BLaER1 treated with 17β-estradiol and CSF1 and Interleukin-3, amounts not matched to agents 10 nM and 100 nM (cell line): ENCODE results near the gene SDHB.

ENCODE experiments used
- H3K27ac ChIP-seq, 11 experiments: shearing (Covaris generic); formaldehyde crosslinking; 2 replicates each; pipeline ENCODE4 v1.8.1; 2022
- H3K27me3 ChIP-seq, 11 experiments: shearing (Covaris generic); formaldehyde crosslinking; 2 replicates each; pipeline ENCODE4 v1.8.1; 2022
- H3K36me3 ChIP-seq, 11 experiments: shearing (Covaris generic); formaldehyde crosslinking; 2 replicates each; pipeline ENCODE4 v1.8.1; 2022
- H3K4me1 ChIP-seq, 10 experiments: shearing (Covaris generic); formaldehyde crosslinking; 2 replicates each; pipeline ENCODE4 v1.8.1; 2022
- H3K4me2 ChIP-seq, 11 experiments: shearing (Covaris generic); formaldehyde crosslinking; 2 replicates each; pipeline ENCODE4 v1.8.1; 2022
- H3K4me3 ChIP-seq, 10 experiments: shearing (Covaris generic); formaldehyde crosslinking; 2 replicates each; pipeline ENCODE4 v1.8.1; 2022
- H3K9ac ChIP-seq, 11 experiments: shearing (Covaris generic); formaldehyde crosslinking; 2 replicates each; pipeline ENCODE4 v1.8.1; 2022
- H3K9me3 ChIP-seq, 11 experiments: shearing (Covaris generic); formaldehyde crosslinking; replicated peaks in 1 of 11; 2 replicates each; pipeline ENCODE4 v1.8.1; 2022
- H4K20me1 ChIP-seq, 11 experiments: shearing (Covaris generic); formaldehyde crosslinking; 2 replicates each; pipeline ENCODE4 v1.8.1; 2022
- Cebpa-rat ChIP-seq, 11 experiments: shearing (Covaris generic); IDR thresholded peaks; 2 replicates each; pipeline ENCODE4 v1.8.1; 2022

The SDHB gene

DNA sequence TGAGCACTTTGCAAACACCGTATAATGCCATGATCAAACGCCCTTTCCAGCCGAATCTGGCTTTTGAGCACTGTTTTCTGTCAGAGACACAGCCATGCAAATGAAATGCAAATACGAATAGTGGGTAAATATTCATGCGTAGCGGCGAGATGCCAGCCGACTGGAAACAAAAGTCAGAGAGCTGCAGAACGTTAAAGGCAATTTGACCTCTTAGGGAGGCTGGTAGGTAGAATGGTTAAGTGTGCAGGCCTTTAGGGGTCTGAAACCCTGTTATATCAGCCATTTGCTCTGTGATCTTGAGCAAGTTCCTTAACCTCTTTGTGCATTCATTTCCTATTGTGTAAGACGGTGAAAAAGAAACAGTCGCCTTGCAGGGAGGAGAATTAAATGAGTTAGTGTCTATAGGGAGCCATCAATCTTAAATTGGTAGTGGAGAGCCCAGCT, 6.5 kb upstream of the SDHB start:
- Histone ChIP-seq H3K9ac (peak overlapping the region in 6 of 11 experiments; percentile 7 to 46 (median 22); a peak in 6 of 22 replicates), H3K9me3 (peaks cover 8 to 16% (median 14%) of the 10 kb centered on the region in 11 experiments), H3K4me1 (peaks cover 0 to 48% (median 28%) of the 10 kb centered on the region in 10 experiments; a peak in 15 of 20 replicates), H3K4me2 (peak overlapping the region in 9 of 11 experiments; percentile 5 to 69 (median 41); a peak in 14 of 22 replicates), H3K36me3 (peaks cover 0 to 5% (median 0%) of the 10 kb centered on the region in 11 experiments; a peak in 2 of 22 replicates), H3K27me3 (no peaks in the 10 kb centered on the region), H3K27ac (peak overlapping the region in 6 of 11 experiments; percentile 4 to 62 (median 30); a peak in 8 of 22 replicates), H4K20me1 (no peaks in the 10 kb centered on the region), H3K4me3 (no peak overlapping the region)
- TF ChIP-seq Cebpa-rat (IDR thresholded peaks at IDR 0.05): no peak

DNA sequence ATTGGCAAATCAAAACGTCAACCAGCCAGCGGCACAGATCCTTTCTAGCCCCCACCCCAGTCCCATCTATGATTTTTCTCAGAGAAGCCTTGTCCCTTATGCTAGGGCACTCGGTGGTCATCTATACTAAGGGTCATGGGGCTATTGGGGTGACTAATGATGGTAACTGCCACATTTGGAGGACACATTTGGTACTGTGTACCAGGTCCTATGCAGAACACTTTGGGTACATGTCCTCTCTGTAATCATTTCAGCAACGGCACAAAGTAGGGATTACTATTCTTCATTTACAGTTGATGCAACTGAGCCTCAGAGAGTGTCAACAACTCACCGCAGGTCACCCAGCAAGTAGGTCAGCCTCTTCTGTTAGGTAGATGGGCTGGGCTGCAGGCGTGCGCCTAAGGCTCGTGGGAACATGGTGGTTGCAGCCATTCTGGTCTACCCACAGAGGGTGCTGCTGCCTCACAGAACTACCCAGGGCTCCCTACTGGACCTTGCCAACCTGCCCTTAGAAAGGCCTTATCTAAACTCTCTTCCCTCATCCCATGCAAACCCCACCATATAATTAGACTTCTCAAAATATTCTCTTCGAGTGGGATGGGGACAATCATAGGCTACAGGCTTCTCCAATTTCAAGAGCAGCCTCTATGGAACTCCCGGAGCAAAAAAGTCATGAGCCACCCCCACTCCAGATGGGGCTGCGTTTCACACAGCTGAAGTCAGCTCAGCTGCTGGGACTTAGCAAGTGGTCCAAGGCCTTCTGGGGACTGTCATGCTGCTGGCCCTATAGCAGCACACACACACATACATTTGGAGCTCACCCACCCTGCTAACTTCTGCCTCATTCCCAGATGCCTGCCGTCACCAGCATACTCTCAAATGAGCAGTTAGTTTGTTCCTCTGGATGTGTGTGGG, 5.8 kb upstream of the SDHB start:
- Histone ChIP-seq H3K4me2 (peak overlapping the region in 8 of 11 experiments; percentile 7 to 69 (median 46); a peak in 14 of 22 replicates), H3K27ac (peak overlapping the region in 6 of 11 experiments; percentile 4 to 62 (median 30); a peak in 9 of 22 replicates)

DNA sequence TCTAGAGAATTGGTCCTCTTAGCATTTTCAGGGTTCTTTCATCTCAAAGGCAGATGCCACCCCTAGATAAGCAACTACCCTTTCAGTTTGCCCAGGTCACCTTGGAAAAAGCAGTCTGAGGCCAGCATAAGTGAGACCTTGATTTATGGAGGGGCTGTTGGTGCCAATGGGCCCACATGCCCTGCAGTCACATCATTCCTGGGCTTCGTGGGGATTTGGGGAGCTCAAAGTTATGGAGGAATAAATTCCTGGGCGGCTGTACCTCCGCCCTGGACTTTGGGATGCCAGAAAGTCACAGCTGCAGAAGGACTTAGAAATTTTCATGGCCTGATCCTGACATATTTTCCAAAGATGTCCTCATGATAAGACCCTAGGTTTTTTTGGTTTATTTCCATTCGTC, 2.7 kb upstream of the SDHB start:
- Histone ChIP-seq H3K36me3 (peaks cover under 1 to 10% (median 3%) of the 10 kb centered on the region in 11 experiments; a peak in 15 of 22 replicates), H3K4me1 (peaks cover 12 to 37% (median 32%) of the 10 kb centered on the region in 10 experiments), H3K4me3 (no peak overlapping the region), H3K9ac (no peak overlapping the region), H4K20me1 (peaks cover 0 to 18% (median 13%) of the 10 kb centered on the region in 11 experiments; a peak in 14 of 22 replicates), H3K27me3 (no peaks in the 10 kb centered on the region), H3K27ac (no peak overlapping the region), H3K4me2 (no peak overlapping the region), H3K9me3 (no peaks in the 10 kb centered on the region)
- TF ChIP-seq Cebpa-rat (IDR thresholded peaks at IDR 0.05): no peak

More for the DNA sequence above, 5.8 kb upstream of the SDHB start:
- Histone ChIP-seq H3K4me3 (no peak overlapping the region), H3K4me1 (peaks cover 0 to 46% (median 27%) of the 10 kb centered on the region in 10 experiments; a peak in 15 of 20 replicates), H3K9ac (peak overlapping the region in 6 of 11 experiments; percentile 7 to 46 (median 22); a peak in 5 of 22 replicates), H3K9me3 (peaks cover under 1 to 9% (median 7%) of the 10 kb centered on the region in 11 experiments; a peak in 20 of 22 replicates), H3K36me3 (no peaks in the 10 kb centered on the region), H3K27me3 (no peaks in the 10 kb centered on the region), H4K20me1 (no peaks in the 10 kb centered on the region)
- TF ChIP-seq Cebpa-rat (IDR thresholded peaks at IDR 0.05): no peak

DNA sequence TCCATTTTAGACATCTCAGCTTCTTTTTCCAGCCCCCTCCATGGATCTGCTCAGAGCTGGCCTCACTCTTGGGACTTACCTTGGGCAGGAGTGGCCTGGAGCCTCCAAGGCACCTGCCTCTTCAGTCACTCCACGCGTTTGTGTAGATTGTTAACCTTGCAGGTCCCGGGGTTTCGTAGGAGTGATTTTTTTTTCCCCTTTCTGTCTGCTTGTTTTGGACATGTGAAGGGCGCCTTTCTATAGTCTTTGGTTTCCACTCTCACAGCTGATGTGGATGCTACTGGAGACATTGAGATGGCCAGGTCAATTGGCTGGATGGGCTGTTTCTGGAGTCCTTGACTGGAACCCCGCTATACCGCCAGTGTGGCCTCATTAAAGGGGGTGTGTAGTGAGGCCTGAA, 2.0 kb upstream of the SDHB start:
- no peak overlapping the region for H3K4me2 ChIP-seq
- no peak for TF ChIP-seq Cebpa-rat (IDR thresholded peaks at IDR 0.05)
- H4K20me1 ChIP-seq: peaks cover 0 to 26% (median 21%) of the 10 kb centered on the region in 11 experiments; a peak in 15 of 22 replicates
- H3K4me3 ChIP-seq: no peak overlapping the region
- no peaks in the 10 kb centered on the region for H3K27me3 ChIP-seq
- H3K9me3 ChIP-seq: no peaks in the 10 kb centered on the region
- peaks cover 12 to 37% (median 26%) of the 10 kb centered on the region in 10 experiments for H3K4me1 ChIP-seq
- H3K36me3 ChIP-seq: peaks cover 7 to 17% (median 10%) of the 10 kb centered on the region in 11 experiments; a peak in 21 of 22 replicates
- H3K27ac ChIP-seq: no peak overlapping the region
- no peak overlapping the region for H3K9ac ChIP-seq

DNA sequence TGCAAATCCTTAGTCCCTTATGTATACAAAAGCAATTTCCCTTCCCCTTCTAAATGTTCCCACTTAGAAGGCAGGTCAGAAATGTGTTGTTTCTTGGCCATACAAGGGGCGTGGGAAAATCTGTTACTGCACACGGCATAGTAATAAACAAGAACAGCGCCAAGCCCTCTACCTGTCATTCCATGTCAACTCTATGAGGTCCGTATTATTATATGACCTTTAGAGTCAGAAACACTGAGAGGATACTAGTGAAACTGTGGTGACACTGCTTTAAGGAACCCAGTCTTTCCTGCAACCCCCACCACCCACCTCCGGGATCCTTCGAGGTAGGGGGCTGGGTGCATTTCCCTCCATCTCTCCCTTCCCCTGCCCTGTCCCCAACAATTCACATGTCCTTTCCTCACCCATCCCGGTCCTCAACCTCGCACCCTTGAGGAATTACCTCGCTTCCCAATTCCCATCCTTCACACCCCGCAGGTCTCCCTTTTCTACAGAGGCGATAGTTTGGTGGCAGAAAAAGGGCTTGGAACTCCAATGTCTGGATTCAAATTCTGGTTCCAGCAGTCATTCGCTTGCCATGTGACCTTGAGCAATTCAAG, 647 bp downstream of the SDHB start:
- Histone ChIP-seq H3K27ac (peak overlapping the region; percentile 59 to 88 (median 82)), H3K9me3 (no peaks in the 10 kb centered on the region), H3K27me3 (no peaks in the 10 kb centered on the region), H4K20me1 (peaks cover 4 to 51% (median 41%) of the 10 kb centered on the region in 11 experiments; a peak in 18 of 22 replicates), H3K9ac (peak overlapping the region; percentile 75 to 89 (median 85)), H3K36me3 (peaks cover 27 to 40% (median 34%) of the 10 kb centered on the region in 11 experiments), H3K4me2 (peak overlapping the region; percentile 79 to 100 (median 93)), H3K4me1 (peaks cover 12 to 26% (median 15%) of the 10 kb centered on the region in 10 experiments), H3K4me3 (peak overlapping the region; percentile 79 to 95 (median 86))
- no peak for TF ChIP-seq Cebpa-rat (IDR thresholded peaks at IDR 0.05)

DNA sequence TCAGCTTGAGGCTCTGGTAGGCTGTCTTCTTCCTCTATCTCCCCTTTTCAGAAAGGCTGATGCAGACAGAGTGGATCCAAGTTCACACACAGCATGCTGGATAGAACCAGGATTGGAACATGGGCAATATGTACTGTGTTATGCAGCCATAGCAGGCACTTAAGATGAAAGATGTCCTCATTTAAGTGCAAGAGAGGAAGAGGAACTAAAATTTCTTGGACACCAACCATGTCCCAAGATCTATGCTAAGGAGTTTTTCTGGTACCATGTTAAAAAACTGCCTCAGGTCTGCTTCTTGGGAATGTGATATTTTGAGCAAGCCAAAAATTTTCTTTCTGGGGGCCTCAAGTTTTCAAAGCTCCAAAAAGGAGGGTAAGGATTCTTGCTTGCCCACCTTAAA, 1.2 kb downstream of the SDHB start:
- Histone ChIP-seq H3K27ac (peak overlapping the region in 8 of 11 experiments; percentile 71 to 88 (median 83); a peak in 11 of 22 replicates), H3K4me2 (peak overlapping the region; percentile 79 to 100 (median 93)), H3K9me3 (no peaks in the 10 kb centered on the region), H3K4me1 (peaks cover 12 to 30% (median 15%) of the 10 kb centered on the region in 10 experiments), H3K9ac (peak overlapping the region; percentile 75 to 89 (median 85); a peak in 21 of 22 replicates), H4K20me1 (peaks cover 10 to 56% (median 46%) of the 10 kb centered on the region in 11 experiments; a peak in 19 of 22 replicates), H3K4me3 (peak overlapping the region; percentile 79 to 95 (median 86)), H3K27me3 (no peaks in the 10 kb centered on the region), H3K36me3 (peaks cover 27 to 43% (median 34%) of the 10 kb centered on the region in 11 experiments)
- no peak for TF ChIP-seq Cebpa-rat (IDR thresholded peaks at IDR 0.05)

DNA sequence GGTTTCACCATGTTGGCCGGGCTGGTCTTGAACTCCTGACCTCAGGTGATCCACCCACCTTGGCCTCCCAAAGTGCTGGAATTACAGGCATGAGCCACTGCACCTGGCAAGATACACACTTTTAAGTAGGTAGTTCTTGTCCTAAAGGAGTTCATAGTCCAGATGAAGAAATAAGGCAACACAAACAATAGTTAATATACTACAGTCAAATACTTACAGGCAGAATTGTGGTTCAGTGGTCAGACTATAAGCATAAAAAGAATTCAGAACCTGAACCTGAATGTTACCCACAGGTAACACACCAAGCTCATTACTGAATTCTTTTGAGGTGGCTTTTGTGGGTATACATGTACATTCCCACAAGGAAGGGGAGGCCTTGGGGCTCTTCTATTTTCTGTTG, 1.8 kb downstream of the SDHB start:
- no peaks in the 10 kb centered on the region for H3K27me3 ChIP-seq
- no peaks in the 10 kb centered on the region for H3K9me3 ChIP-seq
- TF ChIP-seq Cebpa-rat (IDR thresholded peaks at IDR 0.05): no peak
- H3K9ac ChIP-seq: peak overlapping the region; percentile 75 to 89 (median 85); a peak in 9 of 22 replicates
- no peak overlapping the region for H3K27ac ChIP-seq
- H4K20me1 ChIP-seq: peaks cover 16 to 62% (median 52%) of the 10 kb centered on the region in 11 experiments; a peak in 20 of 22 replicates
- peaks cover 27 to 49% (median 35%) of the 10 kb centered on the region in 11 experiments for H3K36me3 ChIP-seq
- H3K4me1 ChIP-seq: peaks cover 12 to 36% (median 16%) of the 10 kb centered on the region in 10 experiments
- peak overlapping the region in 7 of 10 experiments; percentile 79 to 95 (median 87); a peak in 6 of 20 replicates for H3K4me3 ChIP-seq
- H3K4me2 ChIP-seq: peak overlapping the region; percentile 79 to 100 (median 93)

DNA sequence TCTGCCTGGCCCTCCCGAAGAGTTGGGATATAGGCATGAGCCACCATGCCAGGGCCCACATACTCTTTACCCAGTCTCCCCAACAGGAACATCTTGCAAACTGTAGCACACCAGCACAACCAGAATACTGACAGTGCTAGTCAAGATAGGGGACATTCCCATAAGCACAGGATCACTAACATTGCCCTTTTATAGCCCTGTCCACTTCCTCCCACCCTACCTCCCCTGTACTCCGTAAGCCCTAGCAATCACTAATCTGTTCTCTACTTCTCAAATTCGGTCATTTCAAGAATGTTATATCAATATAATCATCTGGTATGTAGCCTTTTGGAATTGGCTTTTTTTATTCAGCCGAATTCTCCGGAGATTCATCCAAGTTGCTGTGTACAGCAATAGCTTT, 5.9 kb downstream of the SDHB start:
- Histone ChIP-seq H3K4me2 (peak overlapping the region in 1 of 11 experiments; percentile 4; a peak in 1 of 22 replicates), H4K20me1 (peaks cover 35 to 97% (median 77%) of the 10 kb centered on the region in 11 experiments; a peak in 21 of 22 replicates), H3K27me3 (no peaks in the 10 kb centered on the region), H3K9ac (peak overlapping the region in 5 of 11 experiments; percentile 19 to 32 (median 23); a peak in 5 of 22 replicates), H3K36me3 (peaks cover 47 to 78% (median 55%) of the 10 kb centered on the region in 11 experiments), H3K4me1 (peaks cover 22 to 62% (median 31%) of the 10 kb centered on the region in 10 experiments), H3K9me3 (no peaks in the 10 kb centered on the region), H3K4me3 (no peak overlapping the region), H3K27ac (no peak overlapping the region)
- no peak for TF ChIP-seq Cebpa-rat (IDR thresholded peaks at IDR 0.05)
